GM06990 (cell line): ENCODE measurements around the gene MSI2.

Source experiments
- DNase-seq: peaks from one replicate; pipeline ENCODE4 v3.0.0-alpha.2; 2011; ENCODE audit not compliant: insufficient read length; ENCODE audit errors: extremely low read depth
- H3K27me3 ChIP-seq: replicated peaks from 2 replicates; pipeline ENCODE4 v1.6.0; 2011; ENCODE audit warnings: low read length; ENCODE audit not compliant: control insufficient read depth, insufficient read depth
- H3K36me3 ChIP-seq: 2 replicates; pipeline ENCODE4 v1.5.1; 2011; ENCODE audit warnings: low read length; ENCODE audit not compliant: control insufficient read depth, insufficient read depth
- H3K4me3 ChIP-seq: replicated peaks from 2 replicates; pipeline ENCODE4 v1.5.1; 2011; ENCODE audit warnings: low read depth, mild to moderate bottlenecking, control low read depth, low read length
- CTCF ChIP-seq: IDR thresholded peaks from 2 replicates; pipeline ENCODE4 v1.5.1; 2011; ENCODE audit warnings: low read length, control low read depth, mild to moderate bottlenecking, inconsistent platforms; ENCODE audit not compliant: insufficient read depth, poor library complexity, severe bottlenecking

The MSI2 gene

GRCh38 chr17:57433452-57433851, 177.1 kb downstream of the MSI2 start:
- DNase-seq, result no peak
- Histone ChIP-seq H3K4me3 (no peak overlapping the region), H3K36me3 (no peaks in the 10 kb centered on the region; the same call in none of the 2 replicates), H3K27me3 (no peaks in the 10 kb centered on the region)
- no peak for TF ChIP-seq CTCF

- H3K4me3 ChIP-seq, result no peak overlapping the region
- TF ChIP-seq CTCF, result no peak
- no peaks in the 10 kb centered on the region; the same call in none of the 2 replicates for H3K36me3 ChIP-seq
- H3K27me3 ChIP-seq, result no peaks in the 10 kb centered on the region
- DNase-seq, result no peak
Observed at GRCh38 chr17:57434361-57434760, 178.0 kb downstream of the MSI2 start.

GRCh38 chr17:57436565-57436964, 180.2 kb downstream of the MSI2 start:
- H3K27me3 ChIP-seq, result no peaks in the 10 kb centered on the region
- DNase-seq, result no peak

GRCh38 chr17:57438066-57438731, 181.9 kb downstream of the MSI2 start:
- TF ChIP-seq CTCF, result no peak
- no peak overlapping the region for H3K4me3 ChIP-seq
- DNase-seq, result no peak
- H3K36me3 ChIP-seq, result no peaks in the 10 kb centered on the region
- no peaks in the 10 kb centered on the region for H3K27me3 ChIP-seq

More at GRCh38 chr17:57436565-57436964, 180.2 kb downstream of the MSI2 start:
- H3K4me3 ChIP-seq, result no peak overlapping the region
- TF ChIP-seq CTCF, result no peak
- H3K36me3 ChIP-seq, result no peaks in the 10 kb centered on the region; the same call in 1 of the 2 replicates

- no peaks in the 10 kb centered on the region for H3K27me3 ChIP-seq
- no peak for TF ChIP-seq CTCF
- DNase-seq, result no peak
- no peaks in the 10 kb centered on the region for H3K36me3 ChIP-seq
- no peak overlapping the region for H3K4me3 ChIP-seq
Observed at GRCh38 chr17:57439651-57440050, 183.3 kb downstream of the MSI2 start.
